GM20431 (cell line): ENCODE measurements around the gene AP4M1.
"Not testable (repeated sequence)": the region's sequence is repeated elsewhere in the genome, so short reads cannot be mapped to it uniquely, and the experiment has no call there.

Experiments
- in situ Hi-C: fragments of 300-500 bp; cut with MseI, MboI; formaldehyde crosslinking; loops from one replicate; pipeline ENCODE4 v1.15.0; 2020; ENCODE audit warnings: low sequenced_read_pairs; ENCODE audit not compliant: unreplicated experiment

Gene AP4M1

GRCh38 chr7:100127866-100128636, 26.6 kb downstream of the AP4M1 start:
- in situ Hi-C loops = no loop called here

DNA sequence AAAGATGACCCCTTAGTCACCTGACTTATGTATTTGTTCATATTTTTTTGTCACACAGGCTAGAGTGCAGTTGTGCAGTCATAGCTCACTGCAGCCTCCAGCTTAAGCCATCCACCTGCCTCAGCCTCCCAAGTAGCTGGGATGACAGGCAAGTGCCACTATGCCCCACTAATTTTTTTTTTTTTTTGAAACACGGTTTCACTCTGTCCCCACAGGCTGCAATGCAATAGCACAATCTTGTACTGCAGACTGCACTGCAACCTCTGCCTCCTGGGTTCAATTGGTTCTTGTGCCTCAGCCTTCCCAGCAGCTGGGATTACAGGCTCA, 27.2 kb downstream of the AP4M1 start:
- in situ Hi-C loops = no loop called here

DNA sequence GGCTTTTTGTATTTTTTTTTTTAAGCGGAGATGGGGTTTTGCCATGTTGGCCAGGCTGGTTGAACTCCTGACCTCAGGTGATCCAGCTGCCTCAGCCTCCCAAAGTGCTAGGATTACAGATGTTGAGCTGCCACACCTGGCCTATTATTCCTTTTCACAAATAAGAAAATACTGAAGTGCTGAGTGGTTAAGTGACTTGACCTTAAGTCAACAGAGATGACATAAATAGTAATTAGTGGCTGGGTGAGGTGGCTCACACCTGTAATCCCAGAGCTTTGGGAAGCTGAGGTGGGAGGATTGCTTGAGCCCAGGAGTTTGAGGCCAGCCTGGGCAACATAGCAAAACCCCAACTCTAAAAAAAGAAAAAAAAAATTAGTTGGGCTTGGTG, 28.8 kb downstream of the AP4M1 start:
- in situ Hi-C loops = not testable (repeated sequence)

DNA sequence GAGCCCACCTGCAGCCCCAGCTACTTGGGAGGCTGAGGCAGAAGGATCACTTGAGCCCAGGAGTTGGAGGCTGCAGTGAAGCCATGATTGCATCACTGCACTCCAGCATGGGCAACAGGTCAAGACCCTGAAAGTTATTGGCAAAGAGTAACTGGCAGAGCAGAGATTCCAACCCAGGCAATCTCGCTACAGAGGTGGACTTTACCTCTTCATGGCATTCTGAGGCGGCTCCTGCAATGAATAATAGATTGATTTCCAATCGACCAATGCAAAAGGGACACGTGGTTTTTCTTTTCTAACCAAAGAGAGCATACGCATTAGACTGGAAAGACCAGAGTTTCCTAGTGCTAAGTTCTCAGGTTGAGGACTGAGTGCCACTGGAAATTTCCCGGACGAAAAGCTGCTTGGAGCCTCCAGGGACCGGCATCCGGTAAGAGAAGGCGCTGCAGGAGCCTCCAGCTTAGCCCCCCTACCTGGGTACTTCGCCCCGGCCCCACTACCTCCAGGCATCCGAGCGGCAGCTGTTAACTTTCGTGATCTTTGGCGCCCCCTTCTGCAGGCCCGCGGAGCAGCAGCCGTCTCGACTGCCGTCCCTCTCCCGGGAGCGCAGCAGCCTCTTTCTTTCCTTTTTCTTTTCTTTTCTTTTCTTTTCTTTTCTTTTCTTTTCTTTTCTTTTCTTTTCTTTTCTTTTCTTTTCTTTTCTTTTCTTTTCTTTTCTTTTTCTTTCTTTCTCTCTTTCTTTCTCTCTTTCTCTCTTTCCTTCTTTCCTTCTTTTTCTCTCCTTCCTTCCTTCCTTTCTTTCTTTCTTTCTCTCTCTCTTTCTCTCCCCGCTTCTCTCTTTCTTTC, 29.4 kb downstream of the AP4M1 start:
- in situ Hi-C loops = no loop called here

DNA sequence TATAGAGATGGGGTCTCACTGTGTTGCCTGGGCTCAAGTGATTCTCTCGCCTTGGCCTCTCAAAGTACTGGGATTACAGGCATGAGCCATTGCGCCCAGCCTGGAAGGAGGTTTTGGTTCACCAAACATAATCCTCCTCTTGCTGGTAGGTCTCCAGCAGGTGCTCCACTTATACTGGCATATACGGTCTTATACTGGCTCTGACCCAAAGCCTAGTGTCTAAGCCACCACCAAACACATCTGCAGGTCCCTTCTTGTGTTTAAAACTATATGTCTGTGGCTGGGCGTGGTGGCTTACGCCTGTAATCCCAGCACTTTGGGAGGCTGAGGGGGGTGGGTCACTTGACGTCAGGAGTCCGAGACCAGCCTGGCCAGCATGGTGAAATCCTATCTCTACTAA, 30.7 kb downstream of the AP4M1 start:
- in situ Hi-C loops = no loop called here

DNA sequence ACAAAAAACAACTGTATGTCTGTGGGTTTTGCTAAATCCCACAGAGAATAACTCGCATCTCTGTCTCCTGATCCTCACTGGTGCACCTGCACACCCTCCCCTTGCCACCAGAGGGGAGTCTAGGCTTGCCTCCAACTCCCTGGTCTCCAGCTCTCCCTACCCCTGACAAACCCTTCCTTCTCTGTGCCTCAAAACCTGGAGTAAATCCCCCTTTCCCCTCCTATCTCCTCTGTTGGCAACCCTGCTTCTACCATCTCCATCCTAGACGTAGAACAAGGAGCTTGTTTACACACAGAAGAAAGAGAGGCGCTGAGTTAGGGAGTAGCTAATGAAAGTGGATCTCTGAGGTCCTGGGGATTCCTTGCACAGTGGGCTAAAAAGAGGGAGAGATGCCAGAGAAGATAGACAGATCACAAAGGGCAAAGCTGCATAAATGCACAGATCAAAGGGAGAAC, 31.3 kb downstream of the AP4M1 start:
- in situ Hi-C loops = no loop called here

- in situ Hi-C loops = no loop called here
These were observed 36.7 kb downstream of the AP4M1 start for GRCh38 chr7:100137851-100138760.

DNA sequence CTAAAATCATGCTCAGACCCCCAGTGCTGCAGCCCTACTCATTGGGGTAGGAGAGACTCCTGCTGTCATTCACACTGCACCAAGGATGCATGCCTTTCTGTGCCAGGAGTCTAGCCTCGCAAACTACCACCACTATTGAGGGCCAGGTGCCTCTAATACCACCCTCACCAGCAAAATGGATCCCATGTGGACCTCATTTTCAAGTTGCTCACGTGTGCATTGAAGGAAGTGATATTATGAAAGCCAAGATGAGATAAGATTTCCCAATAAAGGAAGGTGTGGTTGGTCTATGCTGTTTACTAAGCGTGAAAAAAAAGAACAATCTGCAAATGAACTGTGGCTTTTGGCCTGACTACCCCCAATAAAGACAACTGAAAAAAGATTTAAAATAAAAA, 40.1 kb downstream of the AP4M1 start:
- in situ Hi-C loops = no loop called here

- in situ Hi-C loops = no loop called here
These were observed 41.0 kb downstream of the AP4M1 start for GRCh38 chr7:100142461-100142860.

- in situ Hi-C loops = not testable (repeated sequence)
These were observed 44.9 kb downstream of the AP4M1 start for GRCh38 chr7:100146350-100146749.

- in situ Hi-C loops = no loop called here
These were observed 45.8 kb downstream of the AP4M1 start for GRCh38 chr7:100147278-100147677.

DNA sequence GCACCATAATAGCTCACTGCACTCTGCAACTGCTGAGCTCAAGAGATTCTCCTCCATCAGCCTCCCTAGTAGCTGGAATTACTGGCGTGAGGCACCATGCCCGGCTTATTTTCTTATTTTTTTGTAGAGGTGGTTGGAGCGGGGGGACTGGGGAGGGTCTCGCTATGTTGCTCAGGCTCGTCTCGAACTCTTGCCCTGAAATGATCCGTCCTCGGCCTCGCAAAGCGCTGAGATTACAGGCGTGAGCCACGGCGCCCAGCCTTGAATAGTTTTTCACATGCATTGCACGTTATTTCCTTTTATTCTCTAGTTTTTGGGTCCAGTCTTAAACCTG, 46.7 kb downstream of the AP4M1 start:
- in situ Hi-C loops = no loop called here

- in situ Hi-C loops = no loop called here
These were observed 47.3 kb downstream of the AP4M1 start, which contains the start of gene LAMTOR4 for GRCh38 chr7:100148559-100149328. Gene LAMTOR4 (plus strand): TSS chr7:100148918. CDS start chr7:100148973, 55 bp downstream.

DNA sequence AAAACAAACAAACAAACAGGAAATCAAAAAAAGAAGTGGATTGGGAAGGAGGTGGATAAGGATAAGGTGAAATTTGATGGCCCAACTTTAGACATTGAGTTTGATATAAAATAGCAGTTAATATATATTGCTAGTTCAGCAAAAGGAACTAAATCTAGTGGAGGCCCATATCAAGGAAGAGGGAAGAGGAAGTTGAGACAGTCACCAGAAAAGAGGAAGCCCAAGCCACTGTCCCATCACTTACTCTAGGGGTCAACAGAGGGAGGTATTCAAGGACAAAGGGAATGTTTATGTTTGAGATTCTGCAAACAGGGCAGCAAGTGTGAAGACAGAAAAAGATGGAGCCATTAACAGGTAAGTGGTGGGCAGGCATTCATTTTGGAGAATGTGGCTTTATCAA, 51.0 kb downstream of the AP4M1 start:
- in situ Hi-C loops = no loop called here

GRCh38 chr7:100152937-100153666, 51.7 kb downstream of the AP4M1 start:
- in situ Hi-C loops = no loop called here

- in situ Hi-C loops = no loop called here
These were observed 52.5 kb downstream of the AP4M1 start for GRCh38 chr7:100153708-100154535.

DNA sequence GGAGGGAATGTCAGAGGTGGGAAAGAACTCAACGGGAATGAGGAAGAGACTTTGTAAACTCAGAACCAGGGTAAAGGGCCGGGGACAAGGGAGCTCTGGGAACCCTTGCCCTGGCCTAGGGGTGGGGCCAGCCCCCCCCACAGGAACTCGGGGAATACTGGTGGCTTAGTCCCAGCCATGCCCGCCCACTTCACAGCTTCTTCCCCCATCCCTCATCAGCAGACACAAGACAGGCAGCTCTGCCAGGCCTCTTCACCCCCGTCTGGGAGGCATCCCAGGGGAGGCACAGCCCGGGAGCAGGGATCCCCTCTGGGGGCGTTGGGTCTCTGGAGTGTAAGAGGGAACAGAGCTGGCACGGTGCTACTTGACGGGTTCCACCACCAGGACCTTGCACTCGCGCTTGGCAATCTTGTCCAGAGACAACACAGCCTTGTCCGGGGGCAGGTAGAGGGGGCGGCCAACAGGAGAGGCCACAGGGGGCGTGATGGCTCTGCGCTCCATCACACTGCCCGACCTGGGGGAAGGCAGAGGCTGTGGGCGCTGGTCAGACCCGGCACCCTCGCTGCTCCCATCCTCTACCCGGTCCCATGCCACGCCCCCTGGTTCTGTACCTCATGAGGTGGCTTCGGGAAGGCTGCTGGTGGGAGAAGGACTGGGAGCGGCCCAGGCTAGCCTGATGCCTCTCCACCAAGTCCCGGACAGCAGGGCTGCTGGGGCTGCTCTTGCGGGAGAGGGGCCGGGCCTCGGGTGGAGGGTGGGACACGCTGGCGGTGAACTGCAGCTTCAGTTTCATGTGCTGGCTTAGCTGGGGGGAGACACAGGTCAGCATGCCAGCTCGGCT, 53.4 kb downstream of the AP4M1 start:
- in situ Hi-C loops = no loop called here
